Right ventricle myocardium inferior (tissue), 1 donor: Measurements from ENCODE around the gene SLC8A1. TPM values are rescaled to one million over a fixed set of nuclear protein-coding genes. Genes with fewer than 3 reads are reported as not detected.
A peak's percentile ranks its signal among the peaks of the same experiment; 100 is the strongest.

ENCODE experiments used
- ATAC-seq: fragments of 200-7000 bp; cut with Tn5 transposase; one replicate; pipeline ENCODE4 v1.9.1; 2020; ENCODE audit warnings: mild to moderate bottlenecking, moderate library complexity
- DNase-seq: peaks from one replicate; pipeline ENCODE4 v3.0.0; 2021; ENCODE audit errors: missing footprints
- intact Hi-C: fragments of 100-400 bp; cut with DNase I; formaldehyde crosslinking; loops from one replicate; pipeline ENCODE4 v1.11.0; 2022
- total RNA-seq: library from RNA; stranded (reverse); fragmentation: NEBNext Ultra II Directional; extraction: Animal tissue kit (Norgen Biotek cat#: 25700); gene quantifications from one replicate; pipeline ENCODE4 v1.2.1, GENCODE V29; 2021
- donor health status: DM: no; HTN: yes; CAD: no; lungs with severe emphysema.

The SLC8A1 gene
- total RNA-seq, 1 donor from 2014 or later: 999 TPM

GRCh38 chr2:40169430-40169829, 282.5 kb downstream of the SLC8A1 start:
- intact Hi-C loops: no loop called here
- peak; percentile 43 for DNase-seq
- no peak for ATAC-seq

- ATAC-seq (no peak), DNase-seq (no peak)
- intact Hi-C loops: no loop called here
Observed at GRCh38 chr2:40168546-40168945, 283.3 kb downstream of the SLC8A1 start.

- intact Hi-C loops: no loop called here
- no peak for DNase-seq
- ATAC-seq: no peak
Observed at GRCh38 chr2:40168032-40168431, 283.9 kb downstream of the SLC8A1 start.

GRCh38 chr2:40166006-40166405, 285.9 kb downstream of the SLC8A1 start:
- ATAC-seq (no peak), DNase-seq (no peak)
- intact Hi-C loops: no loop called here

GRCh38 chr2:40165509-40165844, 286.4 kb downstream of the SLC8A1 start:
- intact Hi-C loops: no loop called here
- ATAC-seq (peak; percentile 64), DNase-seq (peak; percentile 53)

- no peak for DNase-seq
- ATAC-seq: peak; percentile 77
- intact Hi-C loops: no loop called here
Observed at GRCh38 chr2:40164736-40165508, 287.0 kb downstream of the SLC8A1 start.

- ATAC-seq (peak; percentile 38), DNase-seq (no peak)
- intact Hi-C loops: no loop called here
Observed at GRCh38 chr2:40161986-40162385, 289.9 kb downstream of the SLC8A1 start.

GRCh38 chr2:40160751-40161218, 291.1 kb downstream of the SLC8A1 start:
- DNase-seq (no peak), ATAC-seq (peak; percentile 9)
- intact Hi-C loops: no loop called here

GRCh38 chr2:40159333-40159732, 292.6 kb downstream of the SLC8A1 start:
- ATAC-seq (no peak), DNase-seq (no peak)
- intact Hi-C loops: no loop called here

- intact Hi-C loops: no loop called here
- no peak for DNase-seq
- no peak for ATAC-seq
Observed at GRCh38 chr2:40158781-40159180, 293.1 kb downstream of the SLC8A1 start.

- DNase-seq (no peak), ATAC-seq (peak; percentile 18)
- intact Hi-C loops: no loop called here
Observed at GRCh38 chr2:40155728-40156127, 296.2 kb downstream of the SLC8A1 start.

GRCh38 chr2:40150266-40150665, 301.6 kb downstream of the SLC8A1 start:
- ATAC-seq (no peak), DNase-seq (no peak)
- intact Hi-C loops: no loop called here

- ATAC-seq (no peak), DNase-seq (no peak)
- intact Hi-C loops: no loop called here
Observed at GRCh38 chr2:40148334-40148733, 303.6 kb downstream of the SLC8A1 start.

- intact Hi-C loops: no loop called here
- DNase-seq (no peak), ATAC-seq (no peak)
Observed at GRCh38 chr2:40147360-40147759, 304.5 kb downstream of the SLC8A1 start.

GRCh38 chr2:40144022-40144421, 307.9 kb downstream of the SLC8A1 start:
- intact Hi-C loops: no loop called here
- DNase-seq (no peak), ATAC-seq (no peak)

- ATAC-seq: no peak
- DNase-seq: no peak
- intact Hi-C loops: no loop called here
Observed at GRCh38 chr2:40138314-40138713, 313.6 kb downstream of the SLC8A1 start.

- DNase-seq (no peak), ATAC-seq (peak; percentile 40)
- intact Hi-C loops: no loop called here
Observed at GRCh38 chr2:40131081-40131704, 320.7 kb downstream of the SLC8A1 start.

- ATAC-seq: peak; percentile 93
- DNase-seq: no peak
- intact Hi-C loops: no loop called here
Observed at GRCh38 chr2:40130251-40130994, 321.5 kb downstream of the SLC8A1 start.

GRCh38 chr2:40129725-40130124, 322.2 kb downstream of the SLC8A1 start:
- ATAC-seq (peak; percentile 66), DNase-seq (no peak)
- intact Hi-C loops: loop anchor here (10.0 kb wide), 1 partner anchor 315 kb away; no protein-coding TSS in a partner anchor

GRCh38 chr2:40128796-40129195, 323.1 kb downstream of the SLC8A1 start:
- intact Hi-C loops: loop anchor here (10.0 kb wide), 1 partner anchor 316 kb away; no protein-coding TSS in a partner anchor
- DNase-seq (no peak), ATAC-seq (no peak)
